Panc1 (cell line): Measurements from ENCODE around the gene RNF114.

Experiments
- TF ChIP-seq, protein P1 (sequence below), 2 experiments: IDR thresholded peaks; 2 replicates each; pipeline ENCODE4 v1.6.1; 2011 to 2012; ENCODE audit warnings: low read depth in 2 of 2, control low read depth in 1 of 2, low read length in 1 of 2, mild to moderate bottlenecking in 1 of 2, moderate library complexity in 1 of 2; ENCODE audit not compliant: insufficient read depth in 1 of 2
- TF ChIP-seq, protein P2 (sequence below): fragments of 450-650 bp; IDR thresholded peaks from 2 replicates; pipeline ENCODE4 v1.5.1; 2017; ENCODE audit warnings: mild to moderate bottlenecking

DNA sequence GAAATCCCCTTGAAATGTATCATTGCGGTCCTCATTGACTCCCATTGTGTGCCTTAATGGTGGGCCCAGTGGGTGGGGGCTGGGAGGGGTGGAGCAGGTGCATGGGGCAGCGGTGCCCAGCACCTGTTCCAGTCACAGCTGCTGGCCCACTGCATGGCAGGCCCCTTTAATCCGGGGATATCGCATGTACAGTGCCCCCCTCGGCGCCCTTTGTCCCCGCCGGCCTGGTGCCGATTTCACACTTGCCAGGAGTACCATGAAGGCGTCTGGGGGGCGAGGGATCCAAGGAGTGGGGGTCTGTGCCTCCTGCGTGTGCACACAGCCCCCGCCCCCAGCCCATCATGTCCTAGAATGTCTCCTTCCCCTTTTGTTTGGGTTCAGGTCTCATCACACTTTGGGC, 49.4 kb downstream of the RNF114 start:
- TF ChIP-seq, protein P1, sequence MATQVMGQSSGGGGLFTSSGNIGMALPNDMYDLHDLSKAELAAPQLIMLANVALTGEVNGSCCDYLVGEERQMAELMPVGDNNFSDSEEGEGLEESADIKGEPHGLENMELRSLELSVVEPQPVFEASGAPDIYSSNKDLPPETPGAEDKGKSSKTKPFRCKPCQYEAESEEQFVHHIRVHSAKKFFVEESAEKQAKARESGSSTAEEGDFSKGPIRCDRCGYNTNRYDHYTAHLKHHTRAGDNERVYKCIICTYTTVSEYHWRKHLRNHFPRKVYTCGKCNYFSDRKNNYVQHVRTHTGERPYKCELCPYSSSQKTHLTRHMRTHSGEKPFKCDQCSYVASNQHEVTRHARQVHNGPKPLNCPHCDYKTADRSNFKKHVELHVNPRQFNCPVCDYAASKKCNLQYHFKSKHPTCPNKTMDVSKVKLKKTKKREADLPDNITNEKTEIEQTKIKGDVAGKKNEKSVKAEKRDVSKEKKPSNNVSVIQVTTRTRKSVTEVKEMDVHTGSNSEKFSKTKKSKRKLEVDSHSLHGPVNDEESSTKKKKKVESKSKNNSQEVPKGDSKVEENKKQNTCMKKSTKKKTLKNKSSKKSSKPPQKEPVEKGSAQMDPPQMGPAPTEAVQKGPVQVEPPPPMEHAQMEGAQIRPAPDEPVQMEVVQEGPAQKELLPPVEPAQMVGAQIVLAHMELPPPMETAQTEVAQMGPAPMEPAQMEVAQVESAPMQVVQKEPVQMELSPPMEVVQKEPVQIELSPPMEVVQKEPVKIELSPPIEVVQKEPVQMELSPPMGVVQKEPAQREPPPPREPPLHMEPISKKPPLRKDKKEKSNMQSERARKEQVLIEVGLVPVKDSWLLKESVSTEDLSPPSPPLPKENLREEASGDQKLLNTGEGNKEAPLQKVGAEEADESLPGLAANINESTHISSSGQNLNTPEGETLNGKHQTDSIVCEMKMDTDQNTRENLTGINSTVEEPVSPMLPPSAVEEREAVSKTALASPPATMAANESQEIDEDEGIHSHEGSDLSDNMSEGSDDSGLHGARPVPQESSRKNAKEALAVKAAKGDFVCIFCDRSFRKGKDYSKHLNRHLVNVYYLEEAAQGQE (IDR thresholded peaks at IDR 0.05; ENCODE audit: insufficient read depth in 1 of 2, low read depth in 2 of 2, low read length in 1 of 2): no peak
- TF ChIP-seq, protein P2, sequence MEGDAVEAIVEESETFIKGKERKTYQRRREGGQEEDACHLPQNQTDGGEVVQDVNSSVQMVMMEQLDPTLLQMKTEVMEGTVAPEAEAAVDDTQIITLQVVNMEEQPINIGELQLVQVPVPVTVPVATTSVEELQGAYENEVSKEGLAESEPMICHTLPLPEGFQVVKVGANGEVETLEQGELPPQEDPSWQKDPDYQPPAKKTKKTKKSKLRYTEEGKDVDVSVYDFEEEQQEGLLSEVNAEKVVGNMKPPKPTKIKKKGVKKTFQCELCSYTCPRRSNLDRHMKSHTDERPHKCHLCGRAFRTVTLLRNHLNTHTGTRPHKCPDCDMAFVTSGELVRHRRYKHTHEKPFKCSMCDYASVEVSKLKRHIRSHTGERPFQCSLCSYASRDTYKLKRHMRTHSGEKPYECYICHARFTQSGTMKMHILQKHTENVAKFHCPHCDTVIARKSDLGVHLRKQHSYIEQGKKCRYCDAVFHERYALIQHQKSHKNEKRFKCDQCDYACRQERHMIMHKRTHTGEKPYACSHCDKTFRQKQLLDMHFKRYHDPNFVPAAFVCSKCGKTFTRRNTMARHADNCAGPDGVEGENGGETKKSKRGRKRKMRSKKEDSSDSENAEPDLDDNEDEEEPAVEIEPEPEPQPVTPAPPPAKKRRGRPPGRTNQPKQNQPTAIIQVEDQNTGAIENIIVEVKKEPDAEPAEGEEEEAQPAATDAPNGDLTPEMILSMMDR: no peak
